K562 (cell line): ENCODE results near the gene NEDD4.

Experiments
- ARNT ChIP-seq, 2 experiments: fragments of 450-650 bp; IDR thresholded peaks; 2 replicates each; pipeline ENCODE4 v1.6.1; 2016; ENCODE audit warnings: mild to moderate bottlenecking in 1 of 2
- HDAC6 ChIP-seq: IDR thresholded peaks from 2 replicates; pipeline ENCODE4 v1.6.1; 2012; ENCODE audit warnings: low read depth, mild to moderate bottlenecking, control low read depth, inconsistent platforms, low read length, moderate library complexity
- JUNB ChIP-seq: fragments of 450-650 bp; formaldehyde crosslinking; conservative IDR thresholded peaks from 2 replicates; pipeline ENCODE4 v1.4.0; 2020; ENCODE audit warnings: mild to moderate bottlenecking
- KDM1A ChIP-seq, 2 experiments: fragments of 450-650 bp; IDR thresholded peaks; 2 replicates each; pipeline ENCODE4 v1.6.1; 2016; ENCODE audit warnings: mild to moderate bottlenecking in 2 of 2
- POLR2A ChIP-seq: fragments of 450-650 bp; conservative IDR thresholded peaks from 2 replicates; pipeline ENCODE4 v1.6.1; 2016
- RAD21 ChIP-seq, 2 experiments: fragments of 250-450 bp in 1 of 2; fragments of 450-650 bp in 1 of 2; sonication (Bioruptor Pico) in 1 of 2; formaldehyde crosslinking in 1 of 2; IDR thresholded peaks in 1 of 2; conservative IDR thresholded peaks in 1 of 2; 2 replicates each; pipeline versions ENCODE4 v1.4.0 to v1.8.0; 2020 to 2022; ENCODE audit warnings: mild to moderate bottlenecking in 2 of 2, moderate library complexity in 1 of 2
- ZFP36 ChIP-seq: fragments of 150-350 bp; IDR thresholded peaks from 2 replicates; pipeline ENCODE4 v1.6.1; 2018; ENCODE audit warnings: low read length, low read depth; ENCODE audit not compliant: partially characterized antibody
- ZNF253 ChIP-seq: fragments of 250-450 bp; sonication (Bioruptor Pico); conservative IDR thresholded peaks from 2 replicates; pipeline ENCODE4 v1.6.1; 2021; ENCODE audit warnings: mild to moderate bottlenecking
- ZNF79 ChIP-seq: fragments of 250-450 bp; sonication (Bioruptor Pico); IDR thresholded peaks from 2 replicates; pipeline ENCODE4 v1.4.0; 2020; ENCODE audit warnings: low read depth, mild to moderate bottlenecking, moderate library complexity
- TF ChIP-seq, protein P1 (sequence below): fragments of 450-650 bp; IDR thresholded peaks from 2 replicates; pipeline ENCODE4 v1.7.0; 2016; ENCODE audit warnings: borderline replicate concordance
- TF ChIP-seq, protein P2 (sequence below): fragments of 250-450 bp; sonication (Bioruptor Pico); IDR thresholded peaks from 2 replicates; pipeline ENCODE4 v1.5.0; 2021
- TF ChIP-seq, protein P3 (sequence below): fragments of 450-650 bp; IDR thresholded peaks from 2 replicates; pipeline ENCODE4 v1.6.1; 2016; ENCODE audit warnings: antibody characterized with exemption
- TF ChIP-seq, protein P4 (sequence below): sonication (generic); formaldehyde crosslinking; IDR thresholded peaks from 2 replicates; pipeline ENCODE4 v1.9.0; 2022; ENCODE audit warnings: mild to moderate bottlenecking, missing genetic modification reagents

DNA sequence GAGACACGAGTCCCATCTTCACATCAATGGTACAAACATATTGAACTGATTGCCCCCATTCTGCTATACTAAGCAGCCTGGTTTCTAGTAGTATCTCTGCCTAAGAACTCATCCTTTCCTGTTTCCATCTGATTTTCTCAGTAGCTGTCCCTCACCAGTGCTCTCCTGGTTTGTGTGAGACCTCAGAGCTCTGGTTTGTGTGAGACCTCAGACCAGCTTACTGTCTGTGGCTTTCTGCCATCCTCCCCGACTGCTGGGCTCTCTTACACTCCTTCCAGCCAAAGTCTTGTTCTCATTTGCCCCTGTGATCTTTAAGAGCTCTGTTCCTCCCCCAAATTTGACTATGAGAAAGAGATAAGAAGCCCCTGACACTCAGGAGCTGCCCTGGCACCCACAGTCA lies 41.1 kb upstream of the NEDD4 start:
- TF ChIP-seq ZNF253 (CRISPR knock-in tag): no peak
- TF ChIP-seq RAD21 (CRISPR knock-in tag; conservative IDR thresholded peaks at IDR 0.05 in 1 of 2, IDR thresholded peaks at IDR 0.05 in 1 of 2): no peak
- TF ChIP-seq POLR2A: no peak
- TF ChIP-seq JUNB (CRISPR knock-in tag): no peak
- TF ChIP-seq HDAC6: no peak
- TF ChIP-seq KDM1A (IDR thresholded peaks at IDR 0.05): no peak
- TF ChIP-seq, protein P1, sequence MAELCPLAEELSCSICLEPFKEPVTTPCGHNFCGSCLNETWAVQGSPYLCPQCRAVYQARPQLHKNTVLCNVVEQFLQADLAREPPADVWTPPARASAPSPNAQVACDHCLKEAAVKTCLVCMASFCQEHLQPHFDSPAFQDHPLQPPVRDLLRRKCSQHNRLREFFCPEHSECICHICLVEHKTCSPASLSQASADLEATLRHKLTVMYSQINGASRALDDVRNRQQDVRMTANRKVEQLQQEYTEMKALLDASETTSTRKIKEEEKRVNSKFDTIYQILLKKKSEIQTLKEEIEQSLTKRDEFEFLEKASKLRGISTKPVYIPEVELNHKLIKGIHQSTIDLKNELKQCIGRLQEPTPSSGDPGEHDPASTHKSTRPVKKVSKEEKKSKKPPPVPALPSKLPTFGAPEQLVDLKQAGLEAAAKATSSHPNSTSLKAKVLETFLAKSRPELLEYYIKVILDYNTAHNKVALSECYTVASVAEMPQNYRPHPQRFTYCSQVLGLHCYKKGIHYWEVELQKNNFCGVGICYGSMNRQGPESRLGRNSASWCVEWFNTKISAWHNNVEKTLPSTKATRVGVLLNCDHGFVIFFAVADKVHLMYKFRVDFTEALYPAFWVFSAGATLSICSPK: no peak
- TF ChIP-seq ZFP36: no peak
- TF ChIP-seq, protein P2, sequence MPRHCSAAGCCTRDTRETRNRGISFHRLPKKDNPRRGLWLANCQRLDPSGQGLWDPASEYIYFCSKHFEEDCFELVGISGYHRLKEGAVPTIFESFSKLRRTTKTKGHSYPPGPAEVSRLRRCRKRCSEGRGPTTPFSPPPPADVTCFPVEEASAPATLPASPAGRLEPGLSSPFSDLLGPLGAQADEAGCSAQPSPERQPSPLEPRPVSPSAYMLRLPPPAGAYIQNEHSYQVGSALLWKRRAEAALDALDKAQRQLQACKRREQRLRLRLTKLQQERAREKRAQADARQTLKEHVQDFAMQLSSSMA (CRISPR knock-in tag): no peak
- TF ChIP-seq, protein P3, sequence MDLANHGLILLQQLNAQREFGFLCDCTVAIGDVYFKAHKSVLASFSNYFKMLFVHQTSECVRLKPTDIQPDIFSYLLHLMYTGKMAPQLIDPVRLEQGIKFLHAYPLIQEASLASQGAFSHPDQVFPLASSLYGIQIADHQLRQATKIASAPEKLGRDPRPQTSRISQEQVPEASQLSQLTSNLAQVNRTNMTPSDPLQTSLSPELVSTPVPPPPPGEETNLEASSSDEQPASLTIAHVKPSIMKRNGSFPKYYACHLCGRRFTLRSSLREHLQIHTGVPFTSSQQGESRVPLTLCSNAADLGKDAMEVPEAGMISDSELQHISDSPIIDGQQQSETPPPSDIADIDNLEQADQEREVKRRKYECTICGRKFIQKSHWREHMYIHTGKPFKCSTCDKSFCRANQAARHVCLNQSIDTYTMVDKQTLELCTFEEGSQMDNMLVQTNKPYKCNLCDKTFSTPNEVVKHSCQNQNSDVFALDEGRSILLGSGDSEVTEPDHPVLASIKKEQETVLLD: no peak
- no peak for TF ChIP-seq ZNF79
- TF ChIP-seq, protein P4, sequence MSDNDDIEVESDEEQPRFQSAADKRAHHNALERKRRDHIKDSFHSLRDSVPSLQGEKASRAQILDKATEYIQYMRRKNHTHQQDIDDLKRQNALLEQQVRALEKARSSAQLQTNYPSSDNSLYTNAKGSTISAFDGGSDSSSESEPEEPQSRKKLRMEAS (CRISPR knock-in tag): no peak
- TF ChIP-seq ARNT (IDR thresholded peaks at IDR 0.05): no peak
